Stimulated activated naive B cell treated with anti-CD40 and anti-IgM and Interleukin-4, amounts not matched to agents 10 μg/mL and 1 μg/mL and 100 μg/mL, for 72 hours (primary cell): ENCODE data around the gene KIAA1217.
A peak's percentile ranks its signal among the peaks of the same experiment; 100 is the strongest.

ENCODE experiments used
- ATAC-seq, 2 donors: fragments of 150-1000 bp; cut with Tn5 transposase; replicated peaks; 2 replicates each; pipeline ENCODE4 v1.10.0; 2021; ENCODE audit warnings: moderate library complexity in 1 of 2
- DNase-seq: peaks from one replicate; pipeline ENCODE4 v3.0.0; 2021
- H3K27ac Mint-ChIP-seq: one replicate; pipeline ENCODE4 v1.8.0; 2022; ENCODE audit warnings: mild to moderate bottlenecking, mixed read lengths
- H3K27me3 Mint-ChIP-seq, 2 donors: one replicate each; pipeline ENCODE4 v1.8.0; 2022; ENCODE audit warnings: mixed read lengths in 2 of 2
- H3K36me3 Mint-ChIP-seq, 2 donors: one replicate each; pipeline ENCODE4 v1.8.0; 2022; ENCODE audit warnings: mixed read lengths in 2 of 2, mild to moderate bottlenecking in 1 of 2
- H3K4me1 Mint-ChIP-seq, 2 donors: one replicate each; pipeline ENCODE4 v1.8.0; 2022; ENCODE audit warnings: mixed read lengths in 2 of 2, mild to moderate bottlenecking in 1 of 2
- H3K4me3 Mint-ChIP-seq, 2 donors: one replicate each; pipeline ENCODE4 v1.8.0; 2022; ENCODE audit warnings: mild to moderate bottlenecking in 2 of 2, mixed read lengths in 2 of 2, moderate library complexity in 1 of 2
- H3K9me3 Mint-ChIP-seq, 2 donors: one replicate each; pipeline ENCODE4 v1.8.0; 2022; ENCODE audit warnings: mixed read lengths in 2 of 2, mild to moderate bottlenecking in 1 of 2

The KIAA1217 gene

GRCh38 chr10:24552346-24553016 lies 343.5 kb downstream of the KIAA1217 start:
- Mint-ChIP-seq H3K9me3 (no peaks in the 10 kb centered on the region), H3K4me1 (no peaks in the 10 kb centered on the region), H3K4me3 (no peak overlapping the region), H3K27ac (no peak overlapping the region), H3K27me3 (peaks cover 16 to 17% of the 10 kb centered on the region in 2 donors), H3K36me3 (no peaks in the 10 kb centered on the region)
- ATAC-seq (peak in 1 of 2 donors; percentile 61), DNase-seq (peak; percentile 4)

- DNase-seq (no peak), ATAC-seq (no peak)
Observed at GRCh38 chr10:24553051-24553612, 344.2 kb downstream of the KIAA1217 start.

DNA sequence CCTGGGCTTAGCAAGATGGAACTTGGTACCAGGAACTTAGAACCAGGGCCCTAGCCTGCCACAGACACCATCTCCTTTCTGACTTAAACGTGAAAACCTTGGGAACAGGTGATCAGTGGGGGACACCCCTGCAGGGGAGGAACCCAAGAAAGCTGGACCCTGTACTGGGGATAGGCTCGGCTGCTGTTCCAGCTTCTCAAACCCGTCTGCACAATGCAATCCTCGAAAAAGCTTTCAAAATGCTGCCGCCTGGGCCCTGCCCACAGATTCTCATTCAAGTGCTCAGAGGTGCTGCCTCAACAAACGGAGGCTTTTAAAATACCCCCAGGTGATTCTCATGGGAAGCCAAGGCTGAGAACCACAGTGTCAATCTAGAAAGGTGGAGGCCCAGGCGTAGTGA lies 345.1 kb downstream of the KIAA1217 start:
- peaks cover 16 to 17% of the 10 kb centered on the region in 2 donors for H3K27me3 Mint-ChIP-seq
- DNase-seq: no peak
- H3K36me3 Mint-ChIP-seq: no peaks in the 10 kb centered on the region
- no peak overlapping the region for H3K4me3 Mint-ChIP-seq
- no peaks in the 10 kb centered on the region for H3K4me1 Mint-ChIP-seq
- H3K9me3 Mint-ChIP-seq: no peaks in the 10 kb centered on the region
- ATAC-seq: no peak
- H3K27ac Mint-ChIP-seq: no peak overlapping the region

More at GRCh38 chr10:24553051-24553612, 344.2 kb downstream of the KIAA1217 start:
- Mint-ChIP-seq H3K27me3 (peaks cover 16 to 17% of the 10 kb centered on the region in 2 donors), H3K4me1 (no peaks in the 10 kb centered on the region), H3K36me3 (no peaks in the 10 kb centered on the region), H3K27ac (no peak overlapping the region), H3K9me3 (no peaks in the 10 kb centered on the region), H3K4me3 (no peak overlapping the region)

- Mint-ChIP-seq H3K9me3 (peaks cover 0 to 4% of the 10 kb centered on the region in 2 donors), H3K36me3 (no peaks in the 10 kb centered on the region), H3K27me3 (peaks cover 7 to 11% of the 10 kb centered on the region in 2 donors), H3K4me1 (no peaks in the 10 kb centered on the region), H3K4me3 (no peak overlapping the region), H3K27ac (no peak overlapping the region)
- ATAC-seq (no peak), DNase-seq (no peak)
Observed at GRCh38 chr10:24556126-24556749, 347.3 kb downstream of the KIAA1217 start.

DNA sequence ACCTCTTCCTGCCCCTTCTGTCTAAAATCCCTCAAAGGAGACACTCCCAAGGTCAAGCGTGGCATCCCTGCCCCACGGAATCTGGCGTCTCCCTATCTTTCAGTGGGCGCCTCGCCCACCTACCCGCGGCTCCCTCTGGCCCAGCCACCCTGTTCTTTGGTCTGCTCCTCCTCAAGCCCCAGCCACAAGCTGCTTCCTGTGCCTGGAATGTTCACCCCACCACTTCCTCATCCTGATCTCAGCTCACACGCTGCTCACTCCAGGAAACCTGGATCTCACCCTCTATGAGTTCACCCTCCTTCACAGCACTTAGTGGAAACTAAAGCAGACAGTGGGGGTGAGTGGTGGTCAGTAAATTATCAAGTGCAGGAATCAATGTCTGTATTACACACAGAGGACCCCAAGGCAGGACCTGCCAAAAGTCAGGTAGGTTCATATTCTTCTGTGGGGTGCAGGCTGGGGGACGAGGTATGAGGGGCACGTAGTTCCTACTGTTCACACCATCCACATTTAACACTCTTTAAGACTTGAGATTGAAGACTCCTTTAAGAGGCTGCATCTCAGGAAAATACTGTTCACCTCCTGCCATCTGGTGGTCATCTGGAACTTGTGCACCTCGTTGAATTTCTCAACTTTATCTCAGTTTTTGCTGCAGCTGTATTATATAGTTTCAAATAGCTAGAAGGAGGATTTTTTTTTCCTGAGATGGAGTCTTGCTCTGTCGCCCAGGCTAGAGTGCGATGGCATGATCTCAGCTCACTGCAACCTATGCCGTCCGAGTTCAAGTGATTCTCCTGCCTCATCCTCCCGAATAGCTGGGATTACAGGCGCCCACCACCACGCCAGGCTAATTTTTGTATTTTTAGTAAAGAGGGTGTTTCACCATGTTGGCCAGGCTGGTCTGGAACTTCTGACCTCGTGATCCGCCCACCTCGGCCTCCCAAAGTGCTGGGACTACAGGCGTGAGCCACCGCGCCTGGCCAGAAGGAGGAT lies 348.1 kb downstream of the KIAA1217 start:
- Mint-ChIP-seq H3K4me1 (no peaks in the 10 kb centered on the region), H3K9me3 (peaks cover 0 to 4% of the 10 kb centered on the region in 2 donors), H3K4me3 (no peak overlapping the region), H3K36me3 (no peaks in the 10 kb centered on the region), H3K27me3 (peaks cover 7 to 11% of the 10 kb centered on the region in 2 donors), H3K27ac (no peak overlapping the region)
- DNase-seq (no peak), ATAC-seq (peak; percentile 48 to 60)

- H3K36me3 Mint-ChIP-seq: no peaks in the 10 kb centered on the region
- H3K9me3 Mint-ChIP-seq: peaks cover 0 to 4% of the 10 kb centered on the region in 2 donors
- H3K4me1 Mint-ChIP-seq: no peaks in the 10 kb centered on the region
- ATAC-seq: no peak
- H3K4me3 Mint-ChIP-seq: no peak overlapping the region
- no peak for DNase-seq
- no peak overlapping the region for H3K27ac Mint-ChIP-seq
- peaks cover 6 to 12% of the 10 kb centered on the region in 2 donors for H3K27me3 Mint-ChIP-seq
Observed at GRCh38 chr10:24561453-24561852, 352.5 kb downstream of the KIAA1217 start.

DNA sequence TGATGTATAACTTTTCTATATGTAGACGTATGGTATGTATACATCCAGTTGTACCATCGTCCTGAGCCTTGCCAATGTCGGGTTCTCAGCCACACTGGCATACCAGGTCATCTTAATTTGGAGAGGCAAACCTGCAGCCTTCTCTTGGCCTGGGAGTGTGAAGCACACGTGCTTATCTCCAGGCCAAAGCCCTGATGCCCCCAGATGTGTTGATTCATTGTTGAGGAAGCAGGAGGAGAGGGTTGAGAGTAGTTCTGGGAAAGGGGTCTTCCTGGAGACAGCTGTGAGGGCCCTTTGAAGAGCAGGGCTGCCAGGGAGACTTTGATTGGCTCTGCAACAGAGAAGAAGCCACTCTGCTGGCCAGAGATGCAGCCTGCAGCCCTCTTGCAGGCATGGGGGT lies 359.1 kb downstream of the KIAA1217 start:
- Mint-ChIP-seq H3K27me3 (peaks cover 15 to 17% of the 10 kb centered on the region in 2 donors), H3K4me1 (no peaks in the 10 kb centered on the region), H3K27ac (no peak overlapping the region)

GRCh38 chr10:24569330-24569796 lies 360.4 kb downstream of the KIAA1217 start:
- no peak overlapping the region for H3K4me3 Mint-ChIP-seq
- peaks cover 10 to 17% of the 10 kb centered on the region in 2 donors for H3K27me3 Mint-ChIP-seq
- no peak overlapping the region for H3K27ac Mint-ChIP-seq
- H3K36me3 Mint-ChIP-seq: no peaks in the 10 kb centered on the region
- DNase-seq (no peak), ATAC-seq (no peak)
- H3K9me3 Mint-ChIP-seq: no peaks in the 10 kb centered on the region
- no peaks in the 10 kb centered on the region for H3K4me1 Mint-ChIP-seq

More for the DNA sequence above, 359.1 kb downstream of the KIAA1217 start:
- no peaks in the 10 kb centered on the region for H3K36me3 Mint-ChIP-seq
- DNase-seq (no peak), ATAC-seq (no peak)
- no peaks in the 10 kb centered on the region for H3K9me3 Mint-ChIP-seq
- no peak overlapping the region for H3K4me3 Mint-ChIP-seq

GRCh38 chr10:24569828-24570657 lies 361.1 kb downstream of the KIAA1217 start:
- Mint-ChIP-seq H3K27me3 (peaks cover 9 to 17% of the 10 kb centered on the region in 2 donors), H3K27ac (no peak overlapping the region)
- no peak for ATAC-seq

DNA sequence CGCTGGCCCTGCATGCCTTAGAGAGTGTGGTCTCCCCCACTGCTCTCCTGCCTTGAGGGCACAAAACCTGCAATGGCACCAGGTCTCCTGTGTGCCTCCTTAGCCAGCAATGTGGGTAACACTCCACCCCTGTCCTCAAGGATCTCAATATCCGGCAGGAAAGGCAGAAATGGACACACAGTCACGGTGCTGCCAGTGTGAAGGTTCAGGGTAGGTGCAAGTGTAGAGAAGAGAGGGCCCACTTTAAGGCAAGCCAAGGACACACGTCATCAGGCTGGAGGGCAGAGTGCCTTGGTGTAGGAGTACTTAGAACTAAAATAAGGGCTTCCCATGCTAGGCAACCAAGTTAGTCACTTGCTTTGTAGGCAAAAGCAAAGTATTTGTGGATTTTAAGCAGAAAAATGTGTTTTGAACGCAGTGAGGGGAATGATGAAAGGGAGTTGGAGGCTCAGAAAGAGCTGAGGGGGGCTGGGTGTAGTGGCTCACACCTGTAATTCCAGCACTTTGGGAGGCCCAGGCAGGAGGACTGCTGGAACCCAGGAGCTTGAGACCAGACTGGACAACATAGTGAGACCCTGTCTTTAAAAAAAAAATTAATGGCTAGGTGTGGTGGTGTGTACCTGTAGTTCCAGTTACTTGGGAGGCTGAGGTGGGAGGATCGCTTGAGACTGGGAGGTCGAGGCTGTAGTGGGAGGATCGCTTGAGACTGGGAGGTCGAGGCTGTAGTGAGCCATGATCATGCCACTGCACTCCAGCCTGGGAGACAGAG lies 361.9 kb downstream of the KIAA1217 start:
- ATAC-seq (no peak), DNase-seq (no peak)
- H3K27ac Mint-ChIP-seq: peak overlapping the region; percentile 70
- H3K9me3 Mint-ChIP-seq: peaks cover 3 to 4% of the 10 kb centered on the region in 2 donors
- H3K4me3 Mint-ChIP-seq: no peak overlapping the region
- no peaks in the 10 kb centered on the region for H3K4me1 Mint-ChIP-seq
- peaks cover 9 to 17% of the 10 kb centered on the region in 2 donors for H3K27me3 Mint-ChIP-seq
- H3K36me3 Mint-ChIP-seq: no peaks in the 10 kb centered on the region

More at GRCh38 chr10:24569828-24570657, 361.1 kb downstream of the KIAA1217 start:
- no peaks in the 10 kb centered on the region for H3K9me3 Mint-ChIP-seq
- no peaks in the 10 kb centered on the region for H3K4me1 Mint-ChIP-seq
- no peaks in the 10 kb centered on the region for H3K36me3 Mint-ChIP-seq
- no peak overlapping the region for H3K4me3 Mint-ChIP-seq
- DNase-seq: no peak

GRCh38 chr10:24571870-24572450 lies 363.0 kb downstream of the KIAA1217 start:
- Mint-ChIP-seq H3K4me3 (no peak overlapping the region), H3K36me3 (no peaks in the 10 kb centered on the region), H3K27ac (no peak overlapping the region), H3K27me3 (peaks cover 9 to 17% of the 10 kb centered on the region in 2 donors), H3K4me1 (no peaks in the 10 kb centered on the region), H3K9me3 (peaks cover 8 to 9% of the 10 kb centered on the region in 2 donors)
- ATAC-seq (no peak), DNase-seq (no peak)

DNA sequence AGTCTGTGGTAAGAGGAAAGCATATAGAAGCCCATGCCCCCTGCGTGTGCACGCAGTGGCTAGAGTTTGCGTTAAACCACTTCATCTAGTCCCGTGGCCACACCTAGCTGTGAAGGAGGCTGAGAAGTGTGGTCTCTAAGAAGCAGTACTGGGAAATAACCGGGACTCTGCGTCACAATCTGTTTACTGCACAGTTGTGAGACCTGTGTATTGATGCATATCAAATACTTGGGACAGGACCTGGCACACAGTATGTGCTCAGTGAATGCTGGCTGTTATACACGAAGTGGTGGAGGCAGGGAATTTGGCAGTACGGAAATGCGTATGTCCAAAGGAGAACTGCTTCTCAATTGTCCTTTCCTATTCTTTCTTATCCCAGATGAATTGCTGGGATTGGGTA lies 365.2 kb downstream of the KIAA1217 start:
- Mint-ChIP-seq H3K36me3 (no peaks in the 10 kb centered on the region), H3K9me3 (peaks cover 12 to 13% of the 10 kb centered on the region in 2 donors), H3K27ac (no peak overlapping the region), H3K4me1 (no peaks in the 10 kb centered on the region), H3K27me3 (peaks cover 9 to 13% of the 10 kb centered on the region in 2 donors), H3K4me3 (no peak overlapping the region)
- no peak for ATAC-seq
- DNase-seq: no peak
